ENCODE data around the gene OSTN. TPM values are rescaled to one million over a fixed set of nuclear protein-coding genes. Genes with fewer than 3 reads are reported as not detected.
"Not testable (repeated sequence)": the region's sequence is repeated elsewhere in the genome, so short reads cannot be mapped to it uniquely, and the experiment has no call there.

Gene OSTN
- total and polyA plus RNA-seq, 8 donors = 0.70 TPM; not detected in 7

DNA sequence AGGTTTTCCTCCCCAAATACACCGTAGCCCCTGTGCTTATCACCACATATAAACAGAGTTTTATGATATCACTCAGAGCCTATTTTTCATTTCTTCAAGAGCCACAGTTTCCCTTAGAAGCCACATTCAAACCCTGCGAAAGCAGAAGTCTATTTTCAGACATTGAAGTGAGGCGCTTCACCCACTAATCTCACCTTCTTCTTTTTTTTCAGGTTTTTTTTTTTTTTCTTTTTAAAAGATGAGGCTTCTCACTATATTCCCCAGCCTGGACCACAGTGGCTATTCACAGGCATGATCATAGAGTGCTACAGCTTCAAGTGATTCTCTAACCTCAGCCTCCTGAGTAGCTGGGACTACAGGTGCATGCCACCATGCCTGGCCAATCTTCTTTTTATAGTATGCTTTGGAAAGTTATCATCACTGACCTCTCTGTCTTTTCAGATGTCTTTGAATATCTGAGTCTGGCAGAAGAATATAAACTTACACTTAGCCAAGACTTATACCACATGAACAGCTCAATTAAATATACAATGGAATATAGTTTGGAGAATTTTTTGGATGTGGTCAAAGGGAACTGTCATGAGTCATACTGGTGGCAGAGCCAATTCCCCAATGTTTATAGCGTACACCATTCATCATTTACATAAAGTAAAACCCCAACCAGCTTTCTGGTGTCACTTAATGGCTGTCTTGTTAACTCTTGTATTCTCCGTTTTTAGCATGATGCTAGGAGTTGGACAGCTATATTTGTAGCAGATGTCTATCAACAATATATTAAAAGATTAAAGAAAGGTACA is 70.4 kb downstream of the OSTN start:
- DNase-seq = no peak
- no peaks in the 10 kb centered on the region for H3K4me1 ChIP-seq
- H3K27ac ChIP-seq = no peak overlapping the region
- no peak overlapping the region for H3K4me3 ChIP-seq
- FAIRE-seq = no peak
- H3K9me3 ChIP-seq = no peaks in the 10 kb centered on the region
- no peak for TF ChIP-seq CTCF (IDR thresholded peaks at IDR 0.05)
- no peak for ATAC-seq
- H3K36me3 ChIP-seq = no peaks in the 10 kb centered on the region
- WGBS, 2 donors = 61 to 67% methylated on average over 5 of the region's 5 CpGs
- H3K27me3 ChIP-seq = no peaks in the 10 kb centered on the region
- intact Hi-C loops (cut with DNase I) = no loop called here

DNA sequence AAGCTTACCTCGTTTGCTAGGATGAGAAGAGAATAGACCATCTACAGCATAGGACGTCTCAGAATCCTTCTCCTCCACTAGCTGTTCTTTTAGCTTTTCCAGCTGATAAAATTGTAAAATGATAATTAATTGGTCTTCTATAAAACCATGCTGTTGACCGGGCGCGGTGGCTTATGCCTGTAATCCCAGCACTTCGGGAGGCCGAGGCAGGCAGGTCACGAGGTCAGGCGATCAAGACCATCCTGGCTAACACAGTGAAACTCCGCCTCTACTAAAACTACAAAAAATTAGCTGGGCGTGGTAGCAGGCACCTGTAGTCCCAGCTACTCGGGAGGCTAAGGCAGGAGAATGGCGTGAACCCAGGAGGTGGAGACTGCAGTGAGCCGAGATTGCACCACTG is 76.2 kb downstream of the OSTN start:
- H3K9me3 ChIP-seq; FAIRE-seq; H3K36me3 ChIP-seq; H3K27me3 ChIP-seq; ATAC-seq; H3K4me3 ChIP-seq; H3K27ac ChIP-seq; DNase-seq; H3K4me1 ChIP-seq; intact Hi-C loops (cut with DNase I): not testable (repeated sequence)
- 82 to 90% methylated on average over 14 of the region's 14 CpGs for WGBS, 2 donors

DNA sequence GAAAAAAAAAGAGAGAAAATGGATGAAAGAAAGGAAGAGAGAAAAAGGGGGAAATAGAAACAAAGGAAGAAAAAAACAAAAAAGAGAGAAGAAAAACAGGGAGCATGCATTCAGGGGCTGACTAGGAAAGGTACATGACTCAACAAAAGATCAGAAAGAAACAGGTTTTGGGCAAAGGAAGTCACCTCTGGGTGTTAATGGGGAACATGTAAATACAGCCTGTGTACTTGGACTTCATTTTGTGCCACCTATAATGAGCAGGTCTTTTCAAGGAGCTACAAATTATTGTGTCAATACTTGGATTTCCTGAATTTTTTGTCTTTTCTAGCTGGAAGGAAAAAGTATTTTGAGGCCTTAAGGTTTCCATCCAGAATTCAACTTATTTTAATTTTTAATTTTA is 76.7 kb downstream of the OSTN start:
- no peaks in the 10 kb centered on the region for H3K27me3 ChIP-seq
- no peak overlapping the region for H3K4me3 ChIP-seq
- ATAC-seq (no peak), DNase-seq (no peak), FAIRE-seq (no peak)
- no peaks in the 10 kb centered on the region for H3K36me3 ChIP-seq
- H3K4me1 ChIP-seq = no peaks in the 10 kb centered on the region
- no peak overlapping the region for H3K27ac ChIP-seq
- intact Hi-C loops (cut with DNase I) = no loop called here
- no peak for TF ChIP-seq CTCF (IDR thresholded peaks at IDR 0.05)
- H3K9me3 ChIP-seq = no peaks in the 10 kb centered on the region

- no peaks in the 10 kb centered on the region for H3K9me3 ChIP-seq
- TF ChIP-seq CTCF (IDR thresholded peaks at IDR 0.05) = no peak
- no peak overlapping the region for H3K27ac ChIP-seq
- no peaks in the 10 kb centered on the region for H3K4me1 ChIP-seq
- intact Hi-C loops (cut with DNase I) = no loop called here
- FAIRE-seq (no peak), DNase-seq (no peak), ATAC-seq (no peak)
- H3K27me3 ChIP-seq = no peaks in the 10 kb centered on the region
- 19 to 30% methylated on average over 1 of the region's 1 CpG for WGBS, 2 donors
- H3K4me3 ChIP-seq = no peak overlapping the region
- H3K36me3 ChIP-seq = no peaks in the 10 kb centered on the region
Measured at GRCh38 chr3:191280111-191280510, 81.1 kb downstream of the OSTN start.

DNA sequence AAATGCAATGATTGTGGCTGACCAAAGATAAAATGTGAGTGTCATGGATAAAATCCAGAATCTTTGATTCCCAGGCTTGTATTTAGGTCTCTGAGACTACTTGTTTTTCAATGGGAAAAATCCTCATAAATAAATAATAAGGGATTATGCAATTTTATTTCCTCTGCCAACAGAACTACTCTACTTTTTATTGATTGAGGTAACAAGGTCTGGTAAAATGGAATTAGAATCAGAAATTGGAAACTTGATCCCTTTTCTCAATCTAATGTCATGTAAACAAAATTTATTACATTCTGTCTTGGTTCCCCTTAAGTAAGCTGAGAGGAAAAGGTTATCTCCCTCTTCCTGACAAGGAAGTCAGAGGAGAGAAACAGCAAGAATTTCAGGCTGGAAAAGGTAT is 81.8 kb downstream of the OSTN start:
- no peaks in the 10 kb centered on the region for H3K9me3 ChIP-seq
- H3K27ac ChIP-seq = no peak overlapping the region
- ATAC-seq = no peak
- H3K27me3 ChIP-seq = no peaks in the 10 kb centered on the region
- H3K4me3 ChIP-seq = no peak overlapping the region
- no peak for DNase-seq
- no peak for FAIRE-seq
- no peaks in the 10 kb centered on the region for H3K36me3 ChIP-seq
- no peaks in the 10 kb centered on the region for H3K4me1 ChIP-seq
- intact Hi-C loops (cut with DNase I) = no loop called here
- TF ChIP-seq CTCF (IDR thresholded peaks at IDR 0.05) = no peak
